Fibroblast of villous mesenchyme (primary cell): ENCODE measurements around the gene SYTL4. TPM values are rescaled to one million over a fixed set of nuclear protein-coding genes. Genes with fewer than 3 reads are reported as not detected.
A peak's percentile ranks its signal among the peaks of the same experiment; 100 is the strongest.

Source experiments
- DNase-seq: peaks from one replicate; pipeline ENCODE4 v3.0.0-alpha.2; 2010; ENCODE audit warnings: low read depth
- H3K4me3 ChIP-seq: 2 replicates; pipeline ENCODE4 v1.5.1; 2011; ENCODE audit warnings: low read depth, mild to moderate bottlenecking, low read length
- CTCF ChIP-seq: IDR thresholded peaks from 2 replicates; pipeline ENCODE4 v1.5.1; 2012; ENCODE audit warnings: low read depth, mild to moderate bottlenecking, low read length; ENCODE audit not compliant: insufficient read depth
- total RNA-seq: library from RNA; depleted of rRNA; stranded (reverse); fragments of >200 nt; gene quantifications from 2 replicates; pipeline ENCODE4 v1.2.3, GENCODE V29; 2012

Gene SYTL4
- total RNA-seq, 1 donor = 4.3 TPM

- no peak for DNase-seq
- no peak for TF ChIP-seq CTCF
- no peak overlapping the region for H3K4me3 ChIP-seq
Measured at GRCh38 chrX:100681599-100681998, 50.3 kb downstream of the SYTL4 start.

DNA sequence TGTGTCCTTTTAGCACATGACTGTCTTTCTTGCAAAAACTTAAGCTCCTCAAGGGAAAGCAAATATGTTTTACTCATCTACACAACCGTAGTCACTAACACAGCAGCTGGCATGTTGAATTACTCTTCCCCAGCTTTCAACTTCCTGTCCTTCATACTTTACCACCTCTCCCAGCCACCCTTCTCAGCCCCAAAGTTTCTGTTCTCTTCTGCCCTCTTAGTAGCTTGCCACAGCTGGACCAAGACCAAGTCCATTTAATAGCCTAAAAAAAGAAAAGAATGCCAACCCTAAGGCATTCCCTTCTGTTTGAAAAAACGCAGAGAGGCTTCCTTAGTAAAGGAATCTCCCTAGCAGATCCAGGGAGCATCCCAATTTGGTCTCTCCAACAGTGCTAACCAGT lies 51.2 kb downstream of the SYTL4 start:
- DNase-seq = no peak
- no peak overlapping the region for H3K4me3 ChIP-seq
- no peak for TF ChIP-seq CTCF

DNA sequence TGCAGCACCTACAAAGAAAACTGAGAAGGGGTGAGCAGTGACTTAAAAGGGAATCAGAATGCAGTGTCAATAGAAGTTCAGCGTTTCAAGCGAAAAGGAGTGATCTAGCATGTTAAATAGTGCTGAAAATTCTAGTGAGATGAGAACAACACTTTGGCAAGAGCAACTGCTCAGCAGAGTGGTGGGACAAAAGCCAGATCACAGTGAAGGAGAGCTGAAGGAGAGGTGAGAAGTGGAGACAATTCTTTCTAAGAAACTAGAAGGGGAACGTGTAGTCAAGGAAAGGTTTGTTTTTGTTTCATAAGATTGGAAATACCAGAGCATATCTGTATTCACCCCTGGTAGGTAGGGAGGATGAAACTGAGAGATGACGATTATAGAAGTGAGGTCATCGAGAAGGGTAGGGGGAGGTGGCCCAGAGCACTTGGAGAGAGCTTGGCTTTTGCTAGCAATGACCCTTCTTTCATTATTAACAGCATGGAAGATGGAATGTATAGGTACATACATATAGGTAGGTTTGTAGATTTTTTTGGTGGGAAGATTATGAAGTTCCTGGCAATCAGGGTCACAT lies 54.2 kb downstream of the SYTL4 start:
- no peak for DNase-seq
- TF ChIP-seq CTCF = no peak
- no peak overlapping the region for H3K4me3 ChIP-seq

- no peak for DNase-seq
- no peak overlapping the region for H3K4me3 ChIP-seq
- TF ChIP-seq CTCF = no peak
Measured at GRCh38 chrX:100674705-100675104, 57.2 kb downstream of the SYTL4 start.

DNA sequence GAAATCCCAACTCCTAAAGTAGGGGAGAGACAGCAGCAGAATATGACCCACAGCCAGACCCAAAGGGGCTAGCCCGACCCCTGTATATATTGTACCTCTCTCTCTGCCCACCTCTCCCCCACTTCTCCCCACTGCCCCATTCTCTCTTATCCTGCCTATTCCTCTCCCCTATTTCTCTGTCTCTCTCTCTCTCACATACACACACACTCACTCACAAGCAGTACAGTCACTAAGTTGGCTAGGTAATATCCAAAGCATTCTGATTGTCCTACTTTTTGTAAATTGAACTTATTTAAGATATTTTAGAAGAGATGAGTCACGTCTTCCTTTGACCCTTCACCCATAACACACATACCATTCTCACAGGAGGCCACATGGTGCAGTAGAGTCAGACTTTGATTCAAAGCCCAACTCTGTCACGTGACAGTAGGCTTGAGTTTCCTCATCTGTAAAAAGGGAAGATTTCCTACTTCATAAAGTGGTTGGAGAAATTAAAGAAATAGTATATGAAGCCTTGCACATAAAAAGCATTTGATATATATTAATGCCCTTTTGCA lies 58.4 kb downstream of the SYTL4 start:
- no peak overlapping the region for H3K4me3 ChIP-seq
- TF ChIP-seq CTCF = no peak
- DNase-seq = peak; percentile 70

GRCh38 chrX:100672966-100673365 lies 59.0 kb downstream of the SYTL4 start:
- H3K4me3 ChIP-seq = no peak overlapping the region
- DNase-seq = no peak
- no peak for TF ChIP-seq CTCF

DNA sequence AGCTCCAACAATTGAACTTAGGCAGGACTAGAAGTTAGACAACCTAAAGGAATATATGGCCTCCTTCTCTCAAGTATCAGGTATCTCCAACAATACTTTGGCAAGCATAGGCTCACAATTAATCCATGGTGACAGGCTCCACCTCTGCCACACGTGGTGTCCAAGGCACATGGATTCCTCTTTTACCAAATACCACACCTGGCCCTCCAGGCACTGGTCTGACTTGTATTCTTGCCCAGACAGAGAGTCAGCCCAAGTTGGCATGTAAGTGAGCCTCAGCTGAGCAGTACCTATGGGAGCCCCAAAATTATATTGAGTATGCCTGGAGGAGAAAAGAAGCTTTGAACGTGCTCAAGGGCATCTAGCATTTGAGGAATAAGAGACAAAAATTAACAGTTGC lies 68.3 kb downstream of the SYTL4 start:
- no peak overlapping the region for H3K4me3 ChIP-seq
- no peak for TF ChIP-seq CTCF
- DNase-seq = no peak
